Measurements from ENCODE around the gene DNAJC3.

The DNAJC3 gene, protein sequence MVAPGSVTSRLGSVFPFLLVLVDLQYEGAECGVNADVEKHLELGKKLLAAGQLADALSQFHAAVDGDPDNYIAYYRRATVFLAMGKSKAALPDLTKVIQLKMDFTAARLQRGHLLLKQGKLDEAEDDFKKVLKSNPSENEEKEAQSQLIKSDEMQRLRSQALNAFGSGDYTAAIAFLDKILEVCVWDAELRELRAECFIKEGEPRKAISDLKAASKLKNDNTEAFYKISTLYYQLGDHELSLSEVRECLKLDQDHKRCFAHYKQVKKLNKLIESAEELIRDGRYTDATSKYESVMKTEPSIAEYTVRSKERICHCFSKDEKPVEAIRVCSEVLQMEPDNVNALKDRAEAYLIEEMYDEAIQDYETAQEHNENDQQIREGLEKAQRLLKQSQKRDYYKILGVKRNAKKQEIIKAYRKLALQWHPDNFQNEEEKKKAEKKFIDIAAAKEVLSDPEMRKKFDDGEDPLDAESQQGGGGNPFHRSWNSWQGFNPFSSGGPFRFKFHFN

DNA sequence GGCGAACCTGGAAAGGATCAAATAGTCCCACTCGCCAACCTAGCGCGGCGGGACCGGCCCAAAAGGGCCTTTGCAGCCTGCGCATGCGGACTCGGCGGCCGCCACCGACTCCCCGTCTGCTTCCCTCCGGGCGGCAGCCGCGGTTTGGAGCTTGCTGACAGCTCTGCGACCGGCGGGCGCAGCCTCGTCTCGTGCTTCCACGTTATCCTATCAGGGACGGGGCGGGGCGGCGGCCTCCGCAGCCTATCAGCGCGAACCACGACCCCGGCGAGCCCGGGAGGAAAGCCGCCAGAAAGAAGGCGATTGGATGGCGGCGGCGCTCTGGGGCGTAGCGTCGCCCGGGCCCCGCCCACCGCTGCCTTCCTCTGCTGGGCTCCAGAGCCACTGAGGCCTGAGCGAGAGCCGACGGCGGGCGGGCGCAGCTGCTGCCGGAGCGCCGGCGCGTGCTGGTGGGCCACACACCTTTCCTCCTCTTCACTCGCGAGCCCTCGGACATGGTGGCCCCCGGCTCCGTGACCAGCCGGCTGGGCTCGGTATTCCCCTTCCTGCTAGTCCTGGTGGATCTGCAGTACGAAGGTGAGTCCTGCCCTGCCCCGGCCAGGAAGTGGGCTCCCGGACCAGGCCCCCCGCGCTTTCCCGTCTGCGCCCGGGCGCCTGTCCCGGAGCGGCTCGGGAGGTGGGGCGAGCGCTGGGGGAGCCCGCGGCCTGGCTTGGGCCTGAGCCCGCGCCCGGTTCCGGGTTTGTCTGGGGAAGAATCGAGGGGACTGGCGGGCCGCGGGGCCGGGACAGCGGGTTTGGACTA is at the start of gene DNAJC3:
TSS of gene DNAJC3 (plus strand) at position 378 of the 802 bp plus-strand sequence. CDS start at position 495, 117 bp downstream.
- Histone ChIP-seq H3K9ac (ENCODE audit: low read depth in 1 of 2, low read length in 2 of 2) (peak within 1 kb of the TSS; percentile 93 to 99), H3K36me3 (ENCODE audit: control insufficient read depth in 1 of 2, insufficient read depth in 2 of 2, low read length in 2 of 2) (no peaks in the 10 kb centered on the region), H3K27ac (ENCODE audit: low read depth, low read length) (peak within 1 kb of the TSS; percentile 93), H3K27me3 (ENCODE audit: control insufficient read depth in 1 of 2, insufficient read depth in 2 of 2, low read length in 2 of 2) (no peaks in the 10 kb centered on the region), H3K4me1 (ENCODE audit: control insufficient read depth in 1 of 2, insufficient read depth in 2 of 2, low read length in 2 of 2) (peaks cover 10 to 33% of the 10 kb centered on the region in 2 donors), H3K4me3 (ENCODE audit: low read depth in 1 of 2, low read length in 2 of 2) (peak within 1 kb of the TSS; percentile 95 to 100), H3K9me3 (ENCODE audit: control insufficient read depth in 1 of 2, low read length in 2 of 2) (peaks cover under 1 to 2% of the 10 kb centered on the region in 2 donors)

DNA sequence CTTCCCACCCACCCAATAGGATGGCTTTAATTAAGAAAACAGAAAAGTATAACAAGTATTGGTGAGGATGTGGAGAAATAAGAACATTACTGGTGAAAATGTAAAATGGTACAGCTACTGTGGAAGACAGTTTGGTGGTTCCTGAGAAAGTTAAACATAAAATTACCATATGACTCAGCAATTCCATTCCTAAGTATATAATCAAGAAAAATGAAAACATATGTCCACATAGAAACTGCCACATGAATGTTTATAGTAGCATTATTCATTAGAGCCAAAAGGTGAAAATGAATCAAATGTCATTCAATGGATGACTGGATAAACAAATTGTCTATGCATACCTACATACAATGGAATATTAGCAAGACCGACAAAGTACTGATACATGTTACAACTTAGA is 49.3 kb upstream of the DNAJC3 start:
- H3K27ac ChIP-seq (ENCODE audit: low read depth, low read length), result no peak overlapping the region
- no peaks in the 10 kb centered on the region for H3K4me1 ChIP-seq (ENCODE audit: control insufficient read depth in 1 of 2, insufficient read depth in 2 of 2, low read length in 2 of 2)
- no peaks in the 10 kb centered on the region for H3K36me3 ChIP-seq (ENCODE audit: control insufficient read depth in 1 of 2, insufficient read depth in 2 of 2, low read length in 2 of 2)
- no peaks in the 10 kb centered on the region for H3K9me3 ChIP-seq (ENCODE audit: control insufficient read depth in 1 of 2, low read length in 2 of 2)
- H3K9ac ChIP-seq (ENCODE audit: low read depth in 1 of 2, low read length in 2 of 2), result no peak overlapping the region
- H3K4me3 ChIP-seq (ENCODE audit: low read depth in 1 of 2, low read length in 2 of 2), result no peak overlapping the region
- no peaks in the 10 kb centered on the region for H3K27me3 ChIP-seq (ENCODE audit: control insufficient read depth in 1 of 2, insufficient read depth in 2 of 2, low read length in 2 of 2)

DNA sequence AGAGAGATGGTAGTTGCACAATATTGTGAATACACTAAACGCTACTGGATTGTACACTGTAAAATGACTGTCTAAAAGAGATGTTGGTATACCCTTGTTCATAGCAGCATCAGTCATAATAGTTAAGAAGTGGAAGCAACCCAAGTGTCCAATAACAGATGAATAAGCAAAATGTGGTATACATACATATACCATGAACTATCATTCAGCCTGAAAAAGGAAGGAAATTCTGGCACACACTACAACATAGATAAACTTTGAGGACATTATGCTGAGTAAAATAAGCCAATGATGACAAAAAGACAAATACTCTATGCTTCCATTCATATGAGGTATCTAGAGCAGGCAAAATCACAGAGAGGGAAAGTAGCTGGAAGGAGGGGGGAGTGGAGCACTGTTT is 48.5 kb upstream of the DNAJC3 start:
- H3K36me3 ChIP-seq (ENCODE audit: control insufficient read depth in 1 of 2, insufficient read depth in 2 of 2, low read length in 2 of 2), result no peaks in the 10 kb centered on the region
- no peaks in the 10 kb centered on the region for H3K27me3 ChIP-seq (ENCODE audit: control insufficient read depth in 1 of 2, insufficient read depth in 2 of 2, low read length in 2 of 2)
- no peak overlapping the region for H3K9ac ChIP-seq (ENCODE audit: low read depth in 1 of 2, low read length in 2 of 2)
- no peak overlapping the region for H3K4me3 ChIP-seq (ENCODE audit: low read depth in 1 of 2, low read length in 2 of 2)
- H3K27ac ChIP-seq (ENCODE audit: low read depth, low read length), result no peak overlapping the region
- H3K4me1 ChIP-seq (ENCODE audit: control insufficient read depth in 1 of 2, insufficient read depth in 2 of 2, low read length in 2 of 2), result no peaks in the 10 kb centered on the region
- H3K9me3 ChIP-seq (ENCODE audit: control insufficient read depth in 1 of 2, low read length in 2 of 2), result no peaks in the 10 kb centered on the region

DNA sequence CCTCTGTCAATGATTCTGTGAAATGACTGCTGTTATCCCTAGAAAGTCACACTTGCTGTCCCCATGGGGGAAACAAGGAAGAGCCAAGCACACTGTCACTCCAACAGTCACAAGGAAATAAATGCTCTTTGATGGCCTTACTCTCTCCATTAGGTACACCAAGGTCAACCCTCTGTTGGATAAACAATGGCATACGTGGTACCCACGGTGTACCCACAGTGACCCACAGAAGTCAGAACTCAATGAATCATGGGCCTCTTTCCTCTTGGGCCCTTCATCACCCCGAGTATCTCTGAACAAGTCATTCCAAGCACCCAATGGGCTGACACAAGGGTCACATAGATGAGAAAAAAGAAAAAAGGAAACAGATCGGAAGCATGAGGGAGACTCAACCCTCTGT is 47.9 kb upstream of the DNAJC3 start:
- H3K4me3 ChIP-seq (ENCODE audit: low read depth in 1 of 2, low read length in 2 of 2), result no peak overlapping the region
- H3K9ac ChIP-seq (ENCODE audit: low read depth in 1 of 2, low read length in 2 of 2), result no peak overlapping the region
- no peaks in the 10 kb centered on the region for H3K36me3 ChIP-seq (ENCODE audit: control insufficient read depth in 1 of 2, insufficient read depth in 2 of 2, low read length in 2 of 2)
- no peaks in the 10 kb centered on the region for H3K9me3 ChIP-seq (ENCODE audit: control insufficient read depth in 1 of 2, low read length in 2 of 2)
- no peaks in the 10 kb centered on the region for H3K4me1 ChIP-seq (ENCODE audit: control insufficient read depth in 1 of 2, insufficient read depth in 2 of 2, low read length in 2 of 2)
- no peak overlapping the region for H3K27ac ChIP-seq (ENCODE audit: low read depth, low read length)
- H3K27me3 ChIP-seq (ENCODE audit: control insufficient read depth in 1 of 2, insufficient read depth in 2 of 2, low read length in 2 of 2), result no peaks in the 10 kb centered on the region

DNA sequence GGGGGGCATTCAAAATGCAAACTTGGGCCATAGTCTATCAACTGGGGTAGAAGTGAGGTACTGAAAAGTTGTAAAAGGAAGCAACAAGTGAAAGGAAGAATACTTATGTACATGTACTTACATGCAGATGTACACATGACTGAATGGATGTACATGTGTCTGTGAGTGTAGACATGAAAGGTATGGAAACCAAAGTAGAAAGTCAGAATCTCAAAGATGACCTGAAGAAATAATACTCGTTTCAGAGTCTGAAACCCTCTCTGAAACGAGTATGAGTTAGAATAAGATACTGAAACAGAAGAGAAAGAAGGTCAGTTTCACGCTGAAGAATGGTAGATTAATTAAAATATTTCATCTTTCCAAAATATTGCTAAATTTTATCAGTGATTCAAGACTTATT is 46.3 kb upstream of the DNAJC3 start:
- Histone ChIP-seq H3K27ac (ENCODE audit: low read depth, low read length) (no peak overlapping the region), H3K9me3 (ENCODE audit: control insufficient read depth in 1 of 2, low read length in 2 of 2) (no peaks in the 10 kb centered on the region), H3K36me3 (ENCODE audit: control insufficient read depth in 1 of 2, insufficient read depth in 2 of 2, low read length in 2 of 2) (no peaks in the 10 kb centered on the region), H3K4me3 (ENCODE audit: low read depth in 1 of 2, low read length in 2 of 2) (no peak overlapping the region), H3K27me3 (ENCODE audit: control insufficient read depth in 1 of 2, insufficient read depth in 2 of 2, low read length in 2 of 2) (no peaks in the 10 kb centered on the region), H3K9ac (ENCODE audit: low read depth in 1 of 2, low read length in 2 of 2) (no peak overlapping the region), H3K4me1 (ENCODE audit: control insufficient read depth in 1 of 2, insufficient read depth in 2 of 2, low read length in 2 of 2) (no peaks in the 10 kb centered on the region)

DNA sequence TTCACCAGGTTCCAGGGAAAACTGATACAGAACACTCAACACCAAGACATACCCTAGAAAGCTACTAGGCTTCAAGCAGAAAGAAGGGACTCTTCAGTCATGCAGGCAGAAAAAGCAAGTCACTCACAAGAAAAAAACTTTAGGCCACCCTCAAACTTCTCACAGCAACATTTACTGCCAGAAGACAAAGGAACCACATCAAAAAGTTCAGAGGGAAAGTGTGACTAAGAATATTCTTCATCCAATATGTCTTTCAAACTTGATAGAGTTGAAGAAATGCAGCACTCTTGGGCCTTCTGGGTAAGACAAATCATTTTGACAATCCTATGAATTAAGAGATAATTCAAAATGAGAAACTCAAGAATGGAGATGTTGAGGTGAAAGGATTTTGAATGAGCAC is 40.1 kb upstream of the DNAJC3 start:
- Histone ChIP-seq H3K36me3 (ENCODE audit: control insufficient read depth in 1 of 2, insufficient read depth in 2 of 2, low read length in 2 of 2) (no peaks in the 10 kb centered on the region), H3K9ac (ENCODE audit: low read depth in 1 of 2, low read length in 2 of 2) (no peak overlapping the region), H3K27me3 (ENCODE audit: control insufficient read depth in 1 of 2, insufficient read depth in 2 of 2, low read length in 2 of 2) (peaks cover 9 to 13% of the 10 kb centered on the region in 2 donors), H3K4me3 (ENCODE audit: low read depth in 1 of 2, low read length in 2 of 2) (no peak overlapping the region), H3K9me3 (ENCODE audit: control insufficient read depth in 1 of 2, low read length in 2 of 2) (no peaks in the 10 kb centered on the region), H3K27ac (ENCODE audit: low read depth, low read length) (no peak overlapping the region), H3K4me1 (ENCODE audit: control insufficient read depth in 1 of 2, insufficient read depth in 2 of 2, low read length in 2 of 2) (peaks cover 0 to 8% of the 10 kb centered on the region in 2 donors)

DNA sequence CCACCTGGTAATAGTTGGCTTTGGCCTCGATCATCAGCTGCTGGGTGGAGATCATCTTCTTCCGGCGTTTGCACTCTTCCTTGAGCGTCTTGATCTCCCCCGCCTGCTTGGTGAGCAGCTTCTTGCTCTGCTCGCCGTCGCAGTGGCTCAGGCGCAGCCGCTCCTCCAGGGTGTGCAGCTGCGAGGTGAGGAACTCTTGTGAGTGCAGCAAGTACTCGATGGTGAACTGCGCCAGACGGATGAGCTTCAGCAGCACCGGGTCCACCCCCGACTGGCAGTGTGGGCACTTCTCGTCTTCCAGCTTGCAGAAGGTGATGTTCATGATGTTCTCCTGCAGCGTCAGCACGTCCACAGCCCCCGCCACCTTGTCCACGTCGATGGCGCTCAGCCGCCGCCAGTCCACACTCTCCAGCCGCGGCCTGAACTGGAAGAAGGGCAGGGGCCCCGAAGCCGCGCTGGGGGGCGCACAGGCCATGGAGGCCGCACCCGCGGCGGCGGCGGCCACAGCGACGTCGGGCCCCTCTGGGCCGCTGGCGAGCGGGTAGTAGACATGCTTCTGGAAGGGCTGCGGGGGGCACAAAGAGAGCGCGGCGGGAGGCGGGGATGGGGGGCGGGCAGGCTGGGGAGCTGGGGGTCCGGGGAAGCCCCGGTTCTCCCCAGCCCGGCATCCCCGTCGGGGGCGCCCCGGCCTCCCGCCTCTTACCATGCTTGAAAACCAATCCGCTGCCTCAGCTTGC is 35.5 kb upstream of the DNAJC3 start:
- Histone ChIP-seq H3K27ac (ENCODE audit: low read depth, low read length) (no peak overlapping the region), H3K9ac (ENCODE audit: low read depth in 1 of 2, low read length in 2 of 2) (no peak overlapping the region), H3K27me3 (ENCODE audit: control insufficient read depth in 1 of 2, insufficient read depth in 2 of 2, low read length in 2 of 2) (peaks cover 29 to 34% of the 10 kb centered on the region in 2 donors), H3K4me3 (ENCODE audit: low read depth in 1 of 2, low read length in 2 of 2) (peak overlapping the region in 1 of 2 donors; percentile 60), H3K36me3 (ENCODE audit: control insufficient read depth in 1 of 2, insufficient read depth in 2 of 2, low read length in 2 of 2) (no peaks in the 10 kb centered on the region), H3K4me1 (ENCODE audit: control insufficient read depth in 1 of 2, insufficient read depth in 2 of 2, low read length in 2 of 2) (peaks cover 3 to 8% of the 10 kb centered on the region in 2 donors), H3K9me3 (ENCODE audit: control insufficient read depth in 1 of 2, low read length in 2 of 2) (no peaks in the 10 kb centered on the region)

DNA sequence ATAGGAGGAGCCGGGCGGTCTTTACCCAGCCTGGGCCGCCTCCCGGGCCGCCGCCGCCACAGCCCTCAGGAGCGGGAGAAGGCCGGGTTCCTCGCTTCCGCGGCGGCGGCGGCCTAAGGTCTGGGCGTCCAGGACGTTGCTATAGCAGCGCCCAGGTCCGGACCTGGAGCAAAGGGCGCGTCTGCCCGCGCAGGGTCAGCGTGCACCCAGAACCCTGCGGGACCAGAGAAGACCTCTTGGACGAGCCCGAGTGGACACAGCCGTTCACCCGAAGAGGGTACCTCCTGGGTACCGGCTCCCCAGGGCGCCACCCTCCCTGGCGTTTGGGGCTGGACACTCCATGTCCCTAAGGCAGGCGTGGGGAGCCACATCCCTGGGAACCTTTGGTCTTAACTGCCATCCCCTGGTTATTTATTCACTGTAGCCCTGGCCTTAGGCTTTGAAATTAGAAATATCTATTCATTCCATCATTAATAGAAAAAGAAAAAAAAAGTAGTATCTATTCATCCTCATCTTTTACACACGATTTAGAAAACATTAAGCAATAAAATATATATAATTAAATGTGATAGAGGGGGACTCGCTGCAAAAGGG is 34.8 kb upstream of the DNAJC3 start:
- no peak overlapping the region for H3K27ac ChIP-seq (ENCODE audit: low read depth, low read length)

DNA sequence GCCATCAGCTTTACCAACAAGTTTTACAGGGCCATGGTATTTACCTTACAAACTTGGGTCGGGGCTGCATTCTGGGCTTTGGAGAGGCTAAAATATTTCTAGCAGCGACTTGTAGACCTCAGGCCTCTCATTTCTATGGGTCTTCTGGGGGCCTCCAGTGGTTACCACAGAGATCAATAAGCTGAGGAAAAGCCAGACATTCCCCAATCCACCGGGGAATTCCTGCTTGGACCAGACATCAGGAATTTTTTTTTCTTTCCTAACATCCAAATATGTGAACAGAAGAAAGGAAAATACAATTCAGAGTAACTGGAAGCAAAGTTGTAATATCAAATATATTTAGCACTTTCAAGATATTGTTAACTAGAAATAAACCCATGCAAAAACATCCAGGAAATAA is 33.9 kb upstream of the DNAJC3 start:
- Histone ChIP-seq H3K9ac (ENCODE audit: low read depth in 1 of 2, low read length in 2 of 2) (no peak overlapping the region), H3K4me1 (ENCODE audit: control insufficient read depth in 1 of 2, insufficient read depth in 2 of 2, low read length in 2 of 2) (peaks cover 3 to 8% of the 10 kb centered on the region in 2 donors), H3K4me3 (ENCODE audit: low read depth in 1 of 2, low read length in 2 of 2) (no peak overlapping the region), H3K27me3 (ENCODE audit: control insufficient read depth in 1 of 2, insufficient read depth in 2 of 2, low read length in 2 of 2) (peaks cover 29 to 34% of the 10 kb centered on the region in 2 donors), H3K36me3 (ENCODE audit: control insufficient read depth in 1 of 2, insufficient read depth in 2 of 2, low read length in 2 of 2) (no peaks in the 10 kb centered on the region), H3K27ac (ENCODE audit: low read depth, low read length) (no peak overlapping the region), H3K9me3 (ENCODE audit: control insufficient read depth in 1 of 2, low read length in 2 of 2) (no peaks in the 10 kb centered on the region)

More for the DNA sequence above, 34.8 kb upstream of the DNAJC3 start:
- no peak overlapping the region for H3K9ac ChIP-seq (ENCODE audit: low read depth in 1 of 2, low read length in 2 of 2)
- H3K36me3 ChIP-seq (ENCODE audit: control insufficient read depth in 1 of 2, insufficient read depth in 2 of 2, low read length in 2 of 2), result no peaks in the 10 kb centered on the region
- H3K27me3 ChIP-seq (ENCODE audit: control insufficient read depth in 1 of 2, insufficient read depth in 2 of 2, low read length in 2 of 2), result peaks cover 29 to 34% of the 10 kb centered on the region in 2 donors
- peaks cover 3 to 8% of the 10 kb centered on the region in 2 donors for H3K4me1 ChIP-seq (ENCODE audit: control insufficient read depth in 1 of 2, insufficient read depth in 2 of 2, low read length in 2 of 2)
- peak overlapping the region; percentile 13 to 60 for H3K4me3 ChIP-seq (ENCODE audit: low read depth in 1 of 2, low read length in 2 of 2)
- H3K9me3 ChIP-seq (ENCODE audit: control insufficient read depth in 1 of 2, low read length in 2 of 2), result no peaks in the 10 kb centered on the region
